ENCODE results near the gene PRKCH.

Gene PRKCH

GRCh38 chr14:61333087-61333486, 11.7 kb downstream of the PRKCH start:
- peak overlapping the region; percentile 39; the same call in 1 of the 2 replicates for H3K4me2 ChIP-seq (ENCODE audit: insufficient read depth, low read length)

GRCh38 chr14:61334197-61334701, 12.9 kb downstream of the PRKCH start:
- Histone ChIP-seq H3K4me2 (ENCODE audit: insufficient read depth, low read length) (peak overlapping the region; percentile 10), H3K9ac (ENCODE audit: low read depth, low read length) (0 out of 2 replicates have a peak overlapping the region, but pooled peaks have one; percentile 1), H3K4me1 (ENCODE audit: insufficient read depth, low read length) (peaks cover 96% of the 10 kb centered on the region)

More at GRCh38 chr14:61333087-61333486, 11.7 kb downstream of the PRKCH start:
- Histone ChIP-seq H3K4me3 (ENCODE audit: low read depth in 1 of 2, low read length in 2 of 2) (no peak overlapping the region), H3K36me3 (ENCODE audit: insufficient read depth, low read length) (peaks cover 23% of the 10 kb centered on the region), H4K20me1 (ENCODE audit: insufficient read depth, low read length) (peaks cover 15% of the 10 kb centered on the region; the same call in 1 of the 2 replicates), H3K79me2 (ENCODE audit: insufficient read depth, low read length) (peaks cover 100% of the 10 kb centered on the region), H3K27me3 (ENCODE audit: insufficient read depth, low read length, poor library complexity) (no peaks in the 10 kb centered on the region), H3K4me1 (ENCODE audit: insufficient read depth, low read length) (peaks cover 93% of the 10 kb centered on the region), H3K27ac (ENCODE audit: low read length) (peak overlapping the region; percentile 53), H3K9me3 (ENCODE audit: insufficient read depth, low read length, severe bottlenecking) (no peaks in the 10 kb centered on the region), H3K9ac (ENCODE audit: low read depth, low read length) (no peak overlapping the region), H2AFZ (ENCODE audit: low read depth, low read length) (no peak overlapping the region)
- no peak for DNase-seq
- no peak for ATAC-seq (ENCODE audit: insufficient read depth, low read depth)
- no peak for TF ChIP-seq CTCF (IDR thresholded peaks at IDR 0.05; ENCODE audit: borderline replicate concordance, extremely low read depth, low read length, poor library complexity, severe bottlenecking)
- no peak for TF ChIP-seq EZH2 (IDR thresholded peaks at IDR 0.05; ENCODE audit: borderline replicate concordance, low read depth, low read length, severe bottlenecking)

GRCh38 chr14:61335049-61335448, 13.7 kb downstream of the PRKCH start:
- Histone ChIP-seq H3K27ac (ENCODE audit: low read length) (peak overlapping the region; percentile 18; the same call in 1 of the 2 replicates), H3K4me3 (ENCODE audit: low read depth in 1 of 2, low read length in 2 of 2) (no peak overlapping the region), H3K27me3 (ENCODE audit: insufficient read depth, low read length, poor library complexity) (no peaks in the 10 kb centered on the region), H3K9ac (ENCODE audit: low read depth, low read length) (no peak overlapping the region), H3K4me2 (ENCODE audit: insufficient read depth, low read length) (no peak overlapping the region), H3K4me1 (ENCODE audit: insufficient read depth, low read length) (peaks cover 95% of the 10 kb centered on the region), H3K36me3 (ENCODE audit: insufficient read depth, low read length) (peaks cover 15% of the 10 kb centered on the region), H3K9me3 (ENCODE audit: insufficient read depth, low read length, severe bottlenecking) (no peaks in the 10 kb centered on the region), H2AFZ (ENCODE audit: low read depth, low read length) (no peak overlapping the region), H3K79me2 (ENCODE audit: insufficient read depth, low read length) (peaks cover 98% of the 10 kb centered on the region), H4K20me1 (ENCODE audit: insufficient read depth, low read length) (peaks cover 13% of the 10 kb centered on the region; the same call in 1 of the 2 replicates)
- ATAC-seq (ENCODE audit: insufficient read depth, low read depth) (no peak), DNase-seq (no peak)
- TF ChIP-seq EZH2 (IDR thresholded peaks at IDR 0.05; ENCODE audit: borderline replicate concordance, low read depth, low read length, severe bottlenecking) (no peak), CTCF (IDR thresholded peaks at IDR 0.05; ENCODE audit: borderline replicate concordance, extremely low read depth, low read length, poor library complexity, severe bottlenecking) (no peak)

More at GRCh38 chr14:61334197-61334701, 12.9 kb downstream of the PRKCH start:
- H3K79me2 ChIP-seq (ENCODE audit: insufficient read depth, low read length): peaks cover 100% of the 10 kb centered on the region
- H3K27ac ChIP-seq (ENCODE audit: low read length): peak overlapping the region; percentile 61
- H3K36me3 ChIP-seq (ENCODE audit: insufficient read depth, low read length): peaks cover 23% of the 10 kb centered on the region
- ATAC-seq (ENCODE audit: insufficient read depth, low read depth) (no peak), DNase-seq (no peak)
- peaks cover 17% of the 10 kb centered on the region; the same call in 1 of the 2 replicates for H4K20me1 ChIP-seq (ENCODE audit: insufficient read depth, low read length)
- no peaks in the 10 kb centered on the region for H3K9me3 ChIP-seq (ENCODE audit: insufficient read depth, low read length, severe bottlenecking)
- H3K4me3 ChIP-seq (ENCODE audit: low read depth in 1 of 2, low read length in 2 of 2): no peak overlapping the region
- no peaks in the 10 kb centered on the region for H3K27me3 ChIP-seq (ENCODE audit: insufficient read depth, low read length, poor library complexity)
- no peak overlapping the region for H2AFZ ChIP-seq (ENCODE audit: low read depth, low read length)
- TF ChIP-seq CTCF (IDR thresholded peaks at IDR 0.05; ENCODE audit: borderline replicate concordance, extremely low read depth, low read length, poor library complexity, severe bottlenecking) (no peak), EZH2 (IDR thresholded peaks at IDR 0.05; ENCODE audit: borderline replicate concordance, low read depth, low read length, severe bottlenecking) (no peak)
